HG03342 (cell line): ENCODE measurements around the gene UBE2S.
"Not testable (repeated sequence)": the region's sequence is repeated elsewhere in the genome, so short reads cannot be mapped to it uniquely, and the experiment has no call there.

Source experiments
- ATAC-seq: cut with Tn5 transposase; IDR thresholded peaks from one replicate; pipeline ENCODE4 v1.9.1; 2021; ENCODE audit warnings: mild to moderate bottlenecking, moderate library complexity; ENCODE audit not compliant: unreplicated experiment

Gene UBE2S

GRCh38 chr19:55407550-55407799 is at the start of gene UBE2S:
Gene UBE2S, minus strand, starts transcription at chr19:55407788. Its CDS starts 199 bp downstream, at chr19:55407589.
- ATAC-seq = not testable (repeated sequence)

- ATAC-seq = no peak
Observed at GRCh38 chr19:55456347-55456746, 48.8 kb upstream of the UBE2S start.

- no peak for ATAC-seq
Observed at GRCh38 chr19:55455576-55456235, 48.1 kb upstream of the UBE2S start.

- no peak for ATAC-seq
Observed at GRCh38 chr19:55454787-55455243, 47.2 kb upstream of the UBE2S start.

GRCh38 chr19:55453511-55454260 is 46.1 kb upstream of the UBE2S start:
- ATAC-seq = no peak

- ATAC-seq = no peak
Observed at GRCh38 chr19:55452749-55453346, 45.3 kb upstream of the UBE2S start.

GRCh38 chr19:55451965-55452748 is 44.6 kb upstream of the UBE2S start:
- no peak for ATAC-seq

GRCh38 chr19:55451163-55451964 is 43.8 kb upstream of the UBE2S start:
- no peak for ATAC-seq

GRCh38 chr19:55449469-55449868 is 41.9 kb upstream of the UBE2S start:
- no peak for ATAC-seq

GRCh38 chr19:55448175-55448490 is 40.5 kb upstream of the UBE2S start:
- not testable (repeated sequence) for ATAC-seq

- ATAC-seq = no peak
Observed at GRCh38 chr19:55447421-55448174, 40.0 kb upstream of the UBE2S start.

- no peak for ATAC-seq
Observed at GRCh38 chr19:55446060-55446459, 38.5 kb upstream of the UBE2S start.

GRCh38 chr19:55444646-55445045 is 37.1 kb upstream of the UBE2S start:
- ATAC-seq = no peak

- no peak for ATAC-seq
Observed at GRCh38 chr19:55443824-55444480, 36.4 kb upstream of the UBE2S start.

- ATAC-seq = no peak
Observed at GRCh38 chr19:55443045-55443823, 35.6 kb upstream of the UBE2S start, which contains the start of gene SHISA7. Gene SHISA7, minus strand, starts transcription at chr19:55443300. Its CDS starts 437 bp downstream, at chr19:55442863.

- no peak for ATAC-seq
Observed at GRCh38 chr19:55442372-55442961, 34.9 kb upstream of the UBE2S start.

GRCh38 chr19:55441692-55442321 is 34.2 kb upstream of the UBE2S start:
- no peak for ATAC-seq

GRCh38 chr19:55441319-55441691 is 33.7 kb upstream of the UBE2S start:
- ATAC-seq = no peak
